ENCODE measurements around the gene OCA2. TPM values are rescaled to one million over a fixed set of nuclear protein-coding genes. Genes with fewer than 3 reads are reported as not detected.

The OCA2 gene
- total RNA-seq, 2 donors from 2014 or later: 0.10 to 0.82 TPM

DNA sequence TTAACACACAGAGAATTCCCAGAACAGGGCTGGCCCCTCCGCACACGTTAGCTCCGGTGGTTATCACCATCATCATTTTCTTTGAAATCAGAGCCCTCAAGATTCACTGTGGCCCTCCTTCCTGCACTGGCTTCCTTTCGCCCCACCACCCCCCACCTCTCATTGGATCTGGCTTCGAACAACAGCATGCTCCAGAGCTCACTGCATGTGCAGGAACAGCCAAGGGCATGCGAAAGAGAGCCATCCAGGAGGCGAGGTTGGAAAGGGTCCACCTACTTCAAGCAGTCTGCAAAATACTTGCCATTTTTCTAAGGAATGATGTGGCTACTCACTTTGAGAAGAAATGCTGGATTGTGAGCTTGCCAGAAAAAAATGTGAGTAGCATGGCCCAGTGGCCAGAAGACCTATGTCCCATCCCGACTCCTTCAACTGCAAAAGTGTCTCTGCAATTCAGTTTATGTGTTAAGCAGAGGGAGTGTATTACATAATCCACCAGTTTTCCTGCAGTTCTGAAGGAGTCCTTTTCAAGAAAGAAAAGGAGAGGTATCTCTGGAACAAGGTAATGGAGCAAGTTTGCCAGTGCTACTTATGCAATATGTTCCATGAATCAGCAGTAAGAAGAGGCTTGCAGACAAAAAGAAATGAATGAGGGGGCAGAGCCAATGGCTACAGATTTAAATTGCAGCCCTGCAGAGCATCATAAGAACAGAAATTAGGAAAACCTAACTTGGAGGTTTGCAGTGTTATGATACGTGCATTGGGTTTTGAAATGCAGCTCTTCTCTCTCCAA, 92.8 kb downstream of the OCA2 start:
- intact Hi-C loops (cut with DNase I): no loop called here
- H3K36me3 ChIP-seq: no peaks in the 10 kb centered on the region
- H3K4me1 ChIP-seq: no peaks in the 10 kb centered on the region
- no peaks in the 10 kb centered on the region for H3K9me3 ChIP-seq
- H3K4me3 ChIP-seq: no peak overlapping the region
- H3K27ac ChIP-seq: no peak overlapping the region
- H3K9ac ChIP-seq (ENCODE audit: low read depth in 2 of 2, low read length in 2 of 2): no peak overlapping the region
- DNase-seq: no peak
- no peak for TF ChIP-seq CTCF (IDR thresholded peaks at IDR 0.05)
- no peaks in the 10 kb centered on the region for H3K27me3 ChIP-seq

- Histone ChIP-seq H3K27me3 (no peaks in the 10 kb centered on the region), H3K9me3 (no peaks in the 10 kb centered on the region), H3K27ac (no peak overlapping the region), H3K36me3 (no peaks in the 10 kb centered on the region), H3K4me1 (no peaks in the 10 kb centered on the region), H3K4me3 (no peak overlapping the region), H3K9ac (ENCODE audit: low read depth in 2 of 2, low read length in 2 of 2) (no peak overlapping the region)
- DNase-seq: peak; percentile 9
- TF ChIP-seq CTCF (IDR thresholded peaks at IDR 0.05): no peak
- intact Hi-C loops (cut with DNase I): no loop called here
These were observed 94.0 kb downstream of the OCA2 start for GRCh38 chr15:28005004-28005527.

DNA sequence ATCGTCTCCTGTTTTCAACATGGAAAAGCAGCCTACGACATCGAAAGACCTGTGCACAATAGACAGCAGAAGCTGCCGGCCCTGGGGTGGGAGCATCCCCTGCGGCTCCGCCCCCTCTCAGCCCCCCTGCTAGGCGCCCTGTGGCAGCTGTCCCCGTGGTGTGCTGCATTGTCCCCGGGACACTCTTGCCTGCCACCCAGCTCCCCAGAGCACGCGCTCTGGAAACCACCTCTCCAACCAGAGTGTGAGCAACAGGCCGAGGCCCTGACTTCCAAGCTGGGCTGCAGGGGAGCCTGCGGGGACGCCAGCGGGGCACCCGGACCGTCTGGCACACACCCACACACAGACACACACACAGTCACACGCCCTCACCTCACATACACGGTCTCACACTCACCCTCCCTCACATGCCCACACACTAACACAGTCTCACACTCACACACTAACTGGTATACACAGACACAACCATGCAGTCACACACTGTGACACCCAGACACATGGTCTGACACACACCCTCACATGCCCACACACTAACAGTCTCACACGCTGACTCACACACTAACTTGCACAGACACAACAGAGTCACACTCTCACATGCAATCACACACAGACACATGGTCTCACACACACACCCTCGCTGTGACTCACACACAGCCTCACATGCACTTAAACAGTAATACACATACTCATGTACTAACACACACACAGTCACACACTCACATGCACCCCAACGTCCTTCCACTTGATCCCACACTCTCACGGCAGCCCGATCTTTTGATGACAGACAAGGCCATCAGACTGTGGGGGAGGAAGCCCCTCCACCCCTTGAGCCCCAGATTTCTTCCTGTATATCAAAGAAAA, 94.7 kb downstream of the OCA2 start:
- Histone ChIP-seq H3K9me3 (no peaks in the 10 kb centered on the region), H3K4me1 (no peaks in the 10 kb centered on the region), H3K27me3 (no peaks in the 10 kb centered on the region), H3K27ac (no peak overlapping the region), H3K36me3 (no peaks in the 10 kb centered on the region), H3K4me3 (no peak overlapping the region), H3K9ac (ENCODE audit: low read depth in 2 of 2, low read length in 2 of 2) (no peak overlapping the region)
- no peak for TF ChIP-seq CTCF (IDR thresholded peaks at IDR 0.05)
- peak; percentile 8 for DNase-seq
- intact Hi-C loops (cut with DNase I): no loop called here

DNA sequence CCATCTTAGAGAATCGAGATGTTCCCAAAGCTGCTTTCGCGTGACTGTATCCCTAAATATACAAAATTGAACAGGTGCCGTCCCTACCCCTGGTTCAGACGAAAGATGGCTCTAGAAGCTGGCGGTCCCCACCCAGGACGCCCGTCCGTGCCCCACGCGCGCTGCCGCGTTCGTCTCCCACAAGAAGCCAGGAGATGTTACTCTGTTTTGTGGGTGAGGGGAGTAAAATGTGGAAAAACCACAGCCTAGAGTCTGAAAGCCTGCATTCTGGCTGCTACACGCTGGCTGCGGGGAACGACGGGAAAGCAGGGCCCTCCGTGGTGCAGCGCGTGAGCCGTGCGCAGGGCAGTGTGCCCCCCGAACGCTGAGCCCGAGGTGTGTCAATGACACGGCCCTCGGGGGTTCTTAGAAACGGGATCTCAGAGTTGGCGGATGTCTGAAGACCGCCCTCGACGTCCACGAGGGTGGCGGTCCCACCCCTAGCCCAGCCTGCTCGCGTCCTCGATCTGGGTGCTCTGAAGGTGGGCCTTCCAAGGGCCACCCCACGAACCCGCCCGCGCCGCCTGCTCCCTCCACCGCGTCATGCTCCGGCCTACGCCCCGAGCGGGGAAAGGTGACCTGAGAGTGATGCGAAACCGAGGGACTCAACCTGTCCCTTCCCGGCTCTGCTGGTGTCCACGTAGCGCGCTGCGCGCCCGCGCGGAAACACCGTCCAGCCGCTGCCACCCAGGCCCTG, 95.6 kb downstream of the OCA2 start:
- Histone ChIP-seq H3K9me3 (no peaks in the 10 kb centered on the region), H3K4me3 (no peak overlapping the region), H3K36me3 (no peaks in the 10 kb centered on the region), H3K27me3 (no peaks in the 10 kb centered on the region), H3K27ac (no peak overlapping the region), H3K4me1 (no peaks in the 10 kb centered on the region), H3K9ac (ENCODE audit: low read depth in 2 of 2, low read length in 2 of 2) (no peak overlapping the region)
- TF ChIP-seq CTCF (IDR thresholded peaks at IDR 0.05): no peak
- intact Hi-C loops (cut with DNase I): no loop called here
- peak; percentile 8 for DNase-seq

DNA sequence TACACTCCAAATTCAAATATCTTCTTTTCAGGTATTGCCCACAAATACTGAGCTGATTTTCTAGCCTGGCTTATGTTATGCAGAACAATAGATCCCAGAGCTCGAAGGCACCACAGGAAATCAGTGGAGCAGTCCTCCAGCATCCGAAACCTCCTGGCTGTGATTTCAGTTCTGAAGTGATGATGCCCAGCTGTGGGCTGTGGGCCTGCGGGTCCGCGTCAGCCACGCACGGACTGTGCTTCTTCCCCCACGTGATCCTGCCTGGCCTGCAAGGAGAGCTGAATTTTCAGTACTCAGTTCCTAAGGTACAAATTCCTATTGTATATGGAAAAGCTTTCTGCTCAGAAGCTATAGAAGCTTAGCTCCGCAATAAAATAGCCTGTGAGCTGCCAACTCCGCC, 96.2 kb downstream of the OCA2 start:
- Histone ChIP-seq H3K36me3 (no peaks in the 10 kb centered on the region), H3K4me3 (no peak overlapping the region), H3K27ac (no peak overlapping the region), H3K9ac (ENCODE audit: low read depth in 2 of 2, low read length in 2 of 2) (no peak overlapping the region), H3K9me3 (no peaks in the 10 kb centered on the region), H3K27me3 (no peaks in the 10 kb centered on the region), H3K4me1 (no peaks in the 10 kb centered on the region)
- DNase-seq: no peak
- TF ChIP-seq CTCF (IDR thresholded peaks at IDR 0.05): no peak
- intact Hi-C loops (cut with DNase I): no loop called here

Data from colonic mucosa (tissue), 4 donors.